HG02981 (cell line): ENCODE measurements around the gene IFITM5.
"Not testable (repeated sequence)": the region's sequence is repeated elsewhere in the genome, so short reads cannot be mapped to it uniquely, and the experiment has no call there.

Source experiments
- ATAC-seq: cut with Tn5 transposase; IDR thresholded peaks from one replicate; pipeline ENCODE4 v1.9.1; 2021; ENCODE audit warnings: mild to moderate bottlenecking, moderate library complexity; ENCODE audit not compliant: unreplicated experiment

The IFITM5 gene

DNA sequence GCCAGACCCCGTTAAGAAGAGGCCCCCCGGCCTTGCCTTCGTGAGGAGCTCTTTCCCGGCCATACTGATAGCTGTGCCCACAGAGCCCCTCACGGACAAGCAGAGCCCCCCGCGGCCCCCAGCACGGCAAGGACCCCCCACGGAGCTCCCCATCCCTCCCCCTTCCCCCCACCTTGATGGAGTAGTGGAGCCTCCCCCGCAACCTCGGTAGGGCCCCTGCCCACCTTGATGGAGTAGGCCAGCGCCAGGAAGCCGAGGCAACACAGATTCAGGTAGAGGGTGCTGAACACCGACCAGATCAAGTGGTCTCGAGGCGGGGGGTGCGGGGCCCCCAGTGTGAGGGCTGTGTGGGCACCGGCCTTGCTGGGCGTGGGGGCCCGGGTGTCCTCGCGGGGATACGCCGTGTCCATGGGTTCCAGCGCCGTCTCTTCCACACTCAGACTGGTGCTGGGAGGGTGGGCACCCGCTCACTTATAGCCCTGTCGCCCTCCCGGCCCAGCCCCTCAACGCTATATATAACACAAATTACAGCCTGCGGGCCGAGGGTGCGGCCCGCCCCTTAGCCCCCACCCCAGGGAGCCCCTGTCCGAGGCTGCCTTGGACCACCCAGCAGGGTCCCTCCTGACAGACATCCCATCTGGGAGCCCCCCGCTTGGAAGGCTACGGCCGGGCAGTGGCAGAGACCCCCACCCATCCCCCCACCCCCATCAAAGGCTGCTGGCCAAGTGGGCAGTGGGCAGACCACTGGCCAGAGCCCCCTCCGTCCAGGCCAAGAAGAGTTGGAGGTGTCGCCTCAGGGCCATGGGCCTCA is at the start of gene IFITM5:
TSS of gene IFITM5 (minus strand) at position 446 of the 811 bp plus-strand sequence. CDS start at position 410, 36 bp downstream.
- ATAC-seq = no peak

GRCh38 chr11:346529-346928 is 47.2 kb upstream of the IFITM5 start:
- no peak for ATAC-seq

- ATAC-seq = no peak
These were observed 45.7 kb upstream of the IFITM5 start for GRCh38 chr11:344836-345578.

DNA sequence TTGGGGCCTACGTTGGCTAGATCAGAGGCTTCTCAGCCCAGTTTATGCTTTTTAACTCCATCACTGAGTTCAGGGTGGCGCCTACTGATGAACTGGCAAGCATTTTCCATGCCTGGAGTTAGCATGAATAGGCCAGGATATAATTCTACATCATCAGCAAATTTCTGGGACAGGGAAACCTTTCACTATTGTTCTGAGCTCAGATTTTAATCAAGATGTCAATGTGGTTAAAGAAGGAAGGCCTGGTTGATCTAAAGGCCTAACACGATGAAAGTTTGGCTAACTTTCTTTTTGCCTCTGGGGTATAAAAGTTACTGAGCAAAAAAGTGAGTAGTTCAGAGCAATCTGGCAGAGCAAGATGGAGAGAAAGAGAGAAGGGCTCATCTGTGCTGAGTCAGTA is 43.0 kb upstream of the IFITM5 start:
- no peak for ATAC-seq

DNA sequence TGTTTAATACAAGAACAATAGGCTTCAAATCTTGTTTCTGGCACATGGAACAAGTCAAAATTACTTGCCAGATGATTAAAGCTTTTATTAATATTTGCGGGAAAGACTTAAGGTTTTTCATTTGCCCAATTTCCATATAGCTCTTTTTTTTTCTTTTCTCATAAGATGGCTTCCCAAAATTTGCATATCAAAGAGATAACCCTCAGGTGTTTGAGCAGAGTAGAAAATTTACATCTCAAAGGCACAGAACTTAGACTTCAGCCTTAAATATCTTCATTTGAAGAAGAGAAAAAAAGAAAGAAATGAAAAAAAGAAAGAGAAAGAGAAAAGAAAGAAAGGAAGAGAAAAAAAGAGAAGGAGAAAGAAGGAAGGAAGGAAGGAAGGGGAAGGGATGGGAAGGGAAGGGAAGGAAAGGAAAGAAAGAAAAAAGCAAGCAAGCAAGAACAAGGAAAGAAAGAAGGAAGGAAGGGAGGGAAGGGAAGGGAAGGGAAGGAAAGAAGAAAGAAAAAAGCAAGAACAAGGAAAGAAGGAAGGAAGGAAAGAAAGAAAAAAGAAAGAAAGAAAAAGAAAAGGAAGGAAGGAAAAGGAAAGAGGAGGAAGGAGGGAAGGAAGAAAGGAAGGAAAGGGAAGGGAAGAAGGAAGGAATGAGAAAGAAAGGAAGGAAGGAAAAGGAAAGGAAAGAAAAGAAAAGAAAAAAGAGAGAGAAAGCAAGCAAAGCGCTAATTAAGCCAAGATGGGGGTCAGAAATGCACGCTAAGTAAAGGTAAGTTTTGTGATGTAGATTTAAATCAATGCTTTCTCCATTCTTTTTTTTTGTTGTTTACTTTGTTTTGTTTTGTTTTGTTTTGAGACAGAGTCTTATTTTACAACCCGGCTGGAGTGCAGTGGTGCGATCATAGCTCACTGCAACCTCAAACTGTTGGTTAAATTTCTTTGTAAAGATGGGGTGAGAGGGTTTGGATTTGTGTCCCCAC is 41.5 kb upstream of the IFITM5 start:
- no peak for ATAC-seq

GRCh38 chr11:339963-340362 is 40.6 kb upstream of the IFITM5 start:
- no peak for ATAC-seq

- no peak for ATAC-seq
These were observed 38.4 kb upstream of the IFITM5 start for GRCh38 chr11:337711-338110.

DNA sequence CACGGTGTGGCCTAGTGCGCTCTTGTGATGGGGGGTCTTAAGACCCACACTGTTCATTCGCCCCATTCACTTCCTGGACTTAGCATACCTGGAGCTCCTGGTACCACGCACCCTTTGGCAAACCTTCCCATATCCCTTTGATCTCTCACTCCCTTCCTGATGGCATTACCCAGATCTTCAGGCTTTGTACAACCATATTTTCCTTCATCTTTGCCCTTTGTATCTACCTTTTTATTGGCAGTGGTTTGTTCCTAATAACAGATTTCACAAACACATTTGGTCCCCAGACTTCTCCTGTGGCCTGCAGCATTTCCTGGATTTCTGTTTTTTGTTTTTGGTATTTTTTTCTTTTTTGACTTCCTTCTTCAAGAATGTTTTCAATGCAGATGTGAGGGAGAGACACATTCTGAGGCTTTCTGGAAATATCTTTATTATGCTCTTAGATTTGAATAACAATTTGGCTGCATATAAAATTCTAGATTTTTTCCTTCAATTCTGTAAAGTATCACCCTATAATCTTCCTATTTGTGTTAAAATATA is 37.4 kb upstream of the IFITM5 start:
- ATAC-seq = no peak

GRCh38 chr11:335779-336658 is 36.7 kb upstream of the IFITM5 start:
- ATAC-seq = no peak

DNA sequence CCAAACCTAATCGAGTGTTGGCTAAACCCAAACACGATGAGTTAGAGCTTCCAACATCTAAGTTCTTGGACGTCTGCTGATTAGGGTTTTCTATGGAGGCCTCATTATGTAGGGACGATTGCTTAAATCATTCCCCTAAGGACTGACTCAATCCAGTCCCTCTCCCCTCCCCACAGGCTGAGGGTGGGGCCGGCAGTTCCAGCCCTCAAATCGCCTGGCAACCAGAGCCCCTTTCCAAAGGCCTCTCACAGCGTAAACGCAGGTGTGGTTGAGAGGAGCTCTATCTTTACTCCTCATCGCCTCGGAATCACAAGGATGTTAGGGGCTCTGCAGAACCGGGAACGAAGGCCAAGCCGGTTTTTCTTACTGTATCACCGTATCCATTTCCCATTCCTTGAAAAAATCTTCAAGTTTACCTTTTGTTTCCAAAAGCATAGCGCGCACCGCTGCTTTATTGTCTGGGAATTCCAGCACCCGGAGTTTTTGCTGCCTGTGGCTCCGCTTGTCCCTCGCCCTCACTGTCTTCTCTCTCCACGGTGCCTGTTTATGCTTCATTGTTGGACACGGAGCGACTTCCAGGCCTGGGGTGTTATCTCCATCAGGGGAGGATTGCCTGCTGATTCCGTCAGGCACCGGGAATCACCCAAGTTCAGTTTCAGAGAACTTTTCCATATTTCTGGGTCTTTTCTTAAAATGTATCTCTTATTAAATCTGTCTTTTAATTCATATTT is 35.1 kb upstream of the IFITM5 start:
- no peak for ATAC-seq

- not testable (repeated sequence) for ATAC-seq
These were observed 34.4 kb upstream of the IFITM5 start for GRCh38 chr11:333616-334263.

DNA sequence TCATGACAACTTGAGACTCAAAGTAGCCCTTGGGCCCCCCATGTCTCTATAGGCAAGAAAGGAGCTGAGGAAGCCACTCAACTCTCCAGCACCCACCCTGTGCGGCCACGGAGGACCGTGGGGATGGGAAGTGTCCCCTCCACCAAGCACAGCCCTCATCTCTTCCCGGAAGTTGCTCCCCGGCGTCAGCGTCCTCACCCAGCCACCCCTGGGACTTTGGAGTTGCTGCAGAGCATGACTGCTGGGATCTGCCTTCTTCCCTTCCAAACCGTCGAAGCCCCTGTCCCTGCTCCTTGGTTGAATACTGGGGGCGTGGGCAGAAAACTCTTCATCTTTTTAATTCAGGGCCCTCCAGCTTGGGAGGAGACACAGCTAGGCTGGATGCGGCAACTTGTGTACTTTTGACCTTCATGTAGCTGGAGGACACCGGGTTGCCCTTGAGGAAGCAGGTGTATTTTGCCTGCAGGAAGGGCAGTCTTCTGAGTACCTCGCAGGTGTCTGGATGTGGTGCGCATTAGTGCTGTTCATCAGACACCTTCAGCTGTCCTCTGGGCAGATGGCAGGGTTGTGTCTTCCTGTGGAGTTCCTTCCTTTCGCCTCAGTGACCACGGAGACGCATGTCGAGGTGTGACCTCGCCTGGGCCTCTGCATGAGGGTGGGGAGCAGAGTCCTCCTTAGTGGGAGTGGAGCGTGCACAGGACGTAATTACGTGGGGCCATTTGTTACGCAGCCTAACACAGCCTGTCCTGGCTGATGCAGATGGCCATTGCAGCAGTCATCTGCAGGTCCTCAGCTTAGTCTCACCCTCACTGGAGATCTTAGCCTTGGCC is 33.5 kb upstream of the IFITM5 start:
- no peak for ATAC-seq

- no peak for ATAC-seq
These were observed 32.2 kb upstream of the IFITM5 start for GRCh38 chr11:331358-332060.

GRCh38 chr11:330694-331357 is 31.5 kb upstream of the IFITM5 start:
- no peak for ATAC-seq

GRCh38 chr11:330307-330693 is 31.0 kb upstream of the IFITM5 start:
- no peak for ATAC-seq

DNA sequence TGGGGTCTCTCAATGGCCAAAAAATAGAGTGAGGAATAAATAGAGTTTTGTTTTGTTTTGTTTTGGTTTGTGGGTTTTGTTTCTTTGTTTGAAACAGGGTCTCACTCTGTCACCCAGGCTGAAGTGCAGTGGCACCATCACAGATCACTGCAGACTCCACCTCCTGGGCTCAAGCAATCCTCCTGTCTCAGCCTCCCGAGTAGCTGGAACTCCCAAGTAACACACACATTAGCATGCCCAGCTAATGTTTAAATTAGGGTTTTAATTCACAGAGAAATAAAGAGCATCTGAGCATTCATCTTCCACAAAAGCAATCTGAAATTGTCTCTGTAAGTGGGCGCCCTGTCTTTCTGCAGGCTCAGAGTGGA is 30.5 kb upstream of the IFITM5 start:
- no peak for ATAC-seq
